ENCODE measurements around the gene NTM. TPM values are rescaled to one million over a fixed set of nuclear protein-coding genes. Genes with fewer than 3 reads are reported as not detected.

NTM gene
- total and polyA plus RNA-seq, 2 donors from 2014 or later, result 0.92 to 10.3 TPM

DNA sequence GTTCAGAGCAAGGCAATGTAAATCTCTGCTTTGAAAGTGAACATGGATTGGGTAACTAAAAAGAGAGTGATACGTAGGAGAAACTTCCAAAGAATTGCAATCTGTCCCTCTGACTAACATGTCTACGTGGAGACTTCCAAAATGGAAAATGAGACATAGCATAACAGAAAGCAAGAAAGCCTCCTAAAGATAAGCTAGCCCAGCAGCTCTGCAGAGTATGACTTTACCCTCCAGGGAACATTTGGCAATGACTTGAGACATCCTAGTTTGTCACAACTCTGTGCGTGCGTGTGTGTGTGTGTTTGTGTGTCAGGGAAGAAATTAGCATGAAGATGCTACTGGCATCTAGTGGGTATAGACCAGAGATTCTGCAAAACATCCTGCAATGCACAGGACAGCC lies 817.4 kb downstream of the NTM start:
- intact Hi-C loops (cut with DNase I), result no loop called here
- no peak for FAIRE-seq
- TF ChIP-seq, protein P1, sequence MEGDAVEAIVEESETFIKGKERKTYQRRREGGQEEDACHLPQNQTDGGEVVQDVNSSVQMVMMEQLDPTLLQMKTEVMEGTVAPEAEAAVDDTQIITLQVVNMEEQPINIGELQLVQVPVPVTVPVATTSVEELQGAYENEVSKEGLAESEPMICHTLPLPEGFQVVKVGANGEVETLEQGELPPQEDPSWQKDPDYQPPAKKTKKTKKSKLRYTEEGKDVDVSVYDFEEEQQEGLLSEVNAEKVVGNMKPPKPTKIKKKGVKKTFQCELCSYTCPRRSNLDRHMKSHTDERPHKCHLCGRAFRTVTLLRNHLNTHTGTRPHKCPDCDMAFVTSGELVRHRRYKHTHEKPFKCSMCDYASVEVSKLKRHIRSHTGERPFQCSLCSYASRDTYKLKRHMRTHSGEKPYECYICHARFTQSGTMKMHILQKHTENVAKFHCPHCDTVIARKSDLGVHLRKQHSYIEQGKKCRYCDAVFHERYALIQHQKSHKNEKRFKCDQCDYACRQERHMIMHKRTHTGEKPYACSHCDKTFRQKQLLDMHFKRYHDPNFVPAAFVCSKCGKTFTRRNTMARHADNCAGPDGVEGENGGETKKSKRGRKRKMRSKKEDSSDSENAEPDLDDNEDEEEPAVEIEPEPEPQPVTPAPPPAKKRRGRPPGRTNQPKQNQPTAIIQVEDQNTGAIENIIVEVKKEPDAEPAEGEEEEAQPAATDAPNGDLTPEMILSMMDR (IDR thresholded peaks at IDR 0.05; ENCODE audit: borderline replicate concordance, extremely low read depth, insufficient read depth), result no peak

DNA sequence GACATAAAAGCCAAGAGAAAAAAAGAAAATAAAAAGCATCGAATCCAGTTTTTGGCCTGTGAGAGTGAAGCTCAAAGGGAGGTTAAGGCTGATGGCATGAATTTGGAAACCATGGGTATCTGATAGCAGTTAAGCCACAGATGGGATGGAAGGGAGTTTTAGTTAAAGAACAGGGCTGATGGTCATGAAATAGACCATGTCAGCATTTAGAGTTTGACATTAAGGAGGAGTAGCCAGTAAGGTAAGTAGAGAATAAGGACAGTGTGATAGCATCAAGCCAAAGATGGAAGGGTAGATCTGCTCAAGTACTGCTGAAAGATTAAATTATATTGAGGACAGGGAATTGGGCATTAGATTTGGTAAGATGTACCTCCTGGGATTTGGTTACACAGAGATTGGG lies 826.5 kb downstream of the NTM start:
- no peak for DNase-seq
- TF ChIP-seq, protein P1 (IDR thresholded peaks at IDR 0.05; ENCODE audit: borderline replicate concordance, extremely low read depth, insufficient read depth), result no peak
- Histone ChIP-seq H3K9ac (ENCODE audit: low read length in 3 of 3) (no peak overlapping the region), H3K27me3 (ENCODE audit: control insufficient read depth, insufficient read depth, low read length) (no peaks in the 10 kb centered on the region), H3K36me3 (ENCODE audit: control insufficient read depth in 2 of 3, insufficient read depth in 3 of 3, low read length in 3 of 3) (no peaks in the 10 kb centered on the region), H3K9me3 (ENCODE audit: control insufficient read depth in 2 of 3, insufficient read depth in 1 of 3, low read length in 3 of 3) (no peaks in the 10 kb centered on the region), H3K4me3 (ENCODE audit: low read length in 3 of 3) (no peak overlapping the region), H3K27ac (ENCODE audit: low read depth in 2 of 2, low read length in 2 of 2) (no peak overlapping the region), H3K4me1 (ENCODE audit: control insufficient read depth in 2 of 3, insufficient read depth in 2 of 3, low read depth in 1 of 3, low read length in 3 of 3) (no peaks in the 10 kb centered on the region)
- intact Hi-C loops (cut with DNase I), result no loop called here
- no peak for FAIRE-seq

More for the DNA sequence above, 817.4 kb downstream of the NTM start:
- Histone ChIP-seq H3K4me1 (ENCODE audit: control insufficient read depth in 2 of 3, insufficient read depth in 2 of 3, low read depth in 1 of 3, low read length in 3 of 3) (no peaks in the 10 kb centered on the region), H3K27me3 (ENCODE audit: control insufficient read depth, insufficient read depth, low read length) (no peaks in the 10 kb centered on the region), H3K27ac (ENCODE audit: low read depth in 2 of 2, low read length in 2 of 2) (no peak overlapping the region), H3K9ac (ENCODE audit: low read length in 3 of 3) (no peak overlapping the region), H3K36me3 (ENCODE audit: control insufficient read depth in 2 of 3, insufficient read depth in 3 of 3, low read length in 3 of 3) (no peaks in the 10 kb centered on the region), H3K9me3 (ENCODE audit: control insufficient read depth in 2 of 3, insufficient read depth in 1 of 3, low read length in 3 of 3) (no peaks in the 10 kb centered on the region), H3K4me3 (ENCODE audit: low read length in 3 of 3) (no peak overlapping the region)
- no peak for DNase-seq

DNA sequence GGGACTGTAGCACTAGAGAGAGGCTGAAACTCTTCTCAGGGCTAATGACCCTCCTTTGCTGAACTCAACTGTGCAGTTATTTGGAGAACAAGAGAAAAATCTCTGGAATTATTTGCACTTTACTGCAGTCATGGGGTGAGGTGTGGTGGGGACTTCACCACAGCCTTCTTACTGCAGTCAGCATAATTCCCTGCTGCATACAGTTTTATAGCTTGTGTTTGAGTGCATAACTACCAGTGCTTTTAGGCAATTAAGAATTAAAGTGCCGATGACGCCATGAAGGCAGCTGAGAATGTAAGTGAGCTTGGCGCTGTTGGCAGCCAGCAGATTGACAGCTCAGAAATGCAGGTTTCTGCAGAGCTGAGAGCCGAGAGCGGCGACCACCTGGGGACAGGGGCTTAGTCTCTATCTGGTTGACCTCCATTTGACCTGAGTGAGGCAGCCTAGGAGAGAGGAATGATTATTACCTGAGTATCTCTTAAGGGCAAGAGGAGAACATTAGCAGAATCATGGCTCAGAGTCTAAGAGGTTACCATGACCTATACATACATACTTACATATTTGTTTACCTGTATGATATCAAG lies 830.0 kb downstream of the NTM start:
- H3K9ac ChIP-seq (ENCODE audit: low read length in 3 of 3), result no peak overlapping the region
- intact Hi-C loops (cut with DNase I), result no loop called here
- no peak for FAIRE-seq
- H3K4me1 ChIP-seq (ENCODE audit: control insufficient read depth in 2 of 3, insufficient read depth in 2 of 3, low read depth in 1 of 3, low read length in 3 of 3), result no peaks in the 10 kb centered on the region
- TF ChIP-seq, protein P1 (IDR thresholded peaks at IDR 0.05; ENCODE audit: borderline replicate concordance, extremely low read depth, insufficient read depth), result no peak
- H3K27me3 ChIP-seq (ENCODE audit: control insufficient read depth, insufficient read depth, low read length), result no peaks in the 10 kb centered on the region
- H3K4me3 ChIP-seq (ENCODE audit: low read length in 3 of 3), result no peak overlapping the region
- no peaks in the 10 kb centered on the region for H3K36me3 ChIP-seq (ENCODE audit: control insufficient read depth in 2 of 3, insufficient read depth in 3 of 3, low read length in 3 of 3)
- no peak for DNase-seq
- no peaks in the 10 kb centered on the region for H3K9me3 ChIP-seq (ENCODE audit: control insufficient read depth in 2 of 3, insufficient read depth in 1 of 3, low read length in 3 of 3)
- H3K27ac ChIP-seq (ENCODE audit: low read depth in 2 of 2, low read length in 2 of 2), result no peak overlapping the region

DNA sequence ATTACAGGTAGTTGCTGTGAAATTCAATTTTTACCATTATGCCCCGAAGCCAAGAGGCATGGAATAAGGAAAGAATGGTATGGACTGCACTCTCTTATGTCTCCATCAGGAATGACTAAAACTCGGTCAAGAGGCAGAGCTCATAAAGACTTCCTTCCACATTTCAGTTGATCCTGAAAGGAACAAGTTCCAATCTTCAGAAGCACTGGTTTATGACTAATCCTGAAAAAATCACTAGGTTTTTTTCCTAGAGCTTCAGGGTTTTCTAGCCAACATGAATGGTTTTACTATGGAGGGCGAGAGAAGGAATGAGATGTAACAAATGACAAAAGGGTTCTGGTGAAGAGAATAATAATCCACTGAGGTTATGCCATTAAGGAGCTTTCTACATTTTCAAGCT lies 832.2 kb downstream of the NTM start:
- DNase-seq (no peak), FAIRE-seq (no peak)
- H3K4me1 ChIP-seq (ENCODE audit: control insufficient read depth in 2 of 3, insufficient read depth in 2 of 3, low read depth in 1 of 3, low read length in 3 of 3), result no peaks in the 10 kb centered on the region
- H3K4me3 ChIP-seq (ENCODE audit: low read length in 3 of 3), result no peak overlapping the region
- intact Hi-C loops (cut with DNase I), result no loop called here
- H3K9ac ChIP-seq (ENCODE audit: low read length in 3 of 3), result no peak overlapping the region
- no peaks in the 10 kb centered on the region for H3K27me3 ChIP-seq (ENCODE audit: control insufficient read depth, insufficient read depth, low read length)
- no peaks in the 10 kb centered on the region for H3K36me3 ChIP-seq (ENCODE audit: control insufficient read depth in 2 of 3, insufficient read depth in 3 of 3, low read length in 3 of 3)
- H3K27ac ChIP-seq (ENCODE audit: low read depth in 2 of 2, low read length in 2 of 2), result no peak overlapping the region
- TF ChIP-seq, protein P1 (IDR thresholded peaks at IDR 0.05; ENCODE audit: borderline replicate concordance, extremely low read depth, insufficient read depth), result no peak
- no peaks in the 10 kb centered on the region for H3K9me3 ChIP-seq (ENCODE audit: control insufficient read depth in 2 of 3, insufficient read depth in 1 of 3, low read length in 3 of 3)
